Left lobe of liver (tissue), 2 donors: ENCODE data around the gene PPM1M. TPM values are rescaled to one million over a fixed set of nuclear protein-coding genes. Genes with fewer than 3 reads are reported as not detected.

Experiments used
- ATAC-seq: fragments of 200-7000 bp; cut with Tn5 transposase; one replicate; pipeline ENCODE4 v1.9.1; 2020; ENCODE audit warnings: mild to moderate bottlenecking, moderate library complexity
- DNase-seq: peaks from one replicate; pipeline ENCODE4 v3.0.0-alpha.2; 2020; ENCODE audit warnings: low spot score
- total RNA-seq: library from RNA; stranded (reverse); gene quantifications from one replicate; pipeline ENCODE4 v1.2.1, GENCODE V29; 2021
- donor health status: DM: no; HTN: no; CAD: no; lungs with moderate emphysema.
- donor health status: DM: no; HTN: yes; CAD: no.

Gene PPM1M
- 4.2 TPM for total RNA-seq

DNA sequence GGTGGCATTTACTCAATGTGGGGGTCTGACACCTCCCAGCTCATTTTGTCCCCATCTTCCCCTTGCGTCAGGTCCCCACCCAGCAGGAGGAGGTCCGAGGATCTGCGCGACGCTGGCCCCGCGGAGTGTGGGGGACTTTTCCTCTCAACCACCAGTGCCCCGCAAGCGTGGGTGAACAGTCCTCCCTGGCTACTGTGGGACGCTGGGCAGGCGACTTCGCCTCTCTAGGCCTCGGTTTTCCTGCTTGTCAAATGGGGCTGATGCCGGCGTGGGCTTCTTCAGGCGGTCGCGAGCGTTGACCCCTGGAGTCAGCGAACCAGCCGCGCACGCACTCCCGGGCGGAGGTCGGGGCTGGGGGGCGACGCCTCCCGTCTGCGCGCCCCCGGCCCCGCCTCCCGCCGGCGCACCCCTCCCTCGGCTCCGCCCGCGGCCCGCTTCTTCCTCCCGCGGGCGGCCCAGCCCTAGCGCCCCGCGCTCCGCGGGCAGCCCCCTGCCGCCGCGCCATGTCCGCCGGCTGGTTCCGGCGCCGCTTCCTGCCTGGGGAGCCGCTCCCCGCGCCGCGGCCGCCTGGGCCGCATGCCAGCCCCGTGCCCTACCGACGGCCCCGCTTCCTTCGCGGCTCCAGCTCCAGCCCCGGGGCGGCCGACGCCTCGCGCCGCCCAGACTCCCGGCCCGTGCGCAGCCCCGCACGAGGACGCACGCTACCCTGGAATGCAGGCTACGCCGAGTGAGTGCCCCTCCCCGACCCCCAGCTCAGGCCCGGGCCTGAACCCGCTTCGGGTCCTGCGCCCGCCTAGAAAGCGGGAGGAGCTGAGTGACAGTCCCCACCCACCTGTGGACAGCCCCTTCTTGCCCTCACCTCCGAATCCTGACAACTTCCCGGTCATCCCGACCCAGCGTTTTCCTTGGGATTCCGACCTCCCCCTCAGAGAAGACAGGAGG, at the start of gene PPM1M:
TSS of gene PPM1M (plus strand) at position 438 of the 942 bp plus-strand sequence. CDS start at position 504, 66 bp downstream.
- ATAC-seq: peak; percentile 44

DNA sequence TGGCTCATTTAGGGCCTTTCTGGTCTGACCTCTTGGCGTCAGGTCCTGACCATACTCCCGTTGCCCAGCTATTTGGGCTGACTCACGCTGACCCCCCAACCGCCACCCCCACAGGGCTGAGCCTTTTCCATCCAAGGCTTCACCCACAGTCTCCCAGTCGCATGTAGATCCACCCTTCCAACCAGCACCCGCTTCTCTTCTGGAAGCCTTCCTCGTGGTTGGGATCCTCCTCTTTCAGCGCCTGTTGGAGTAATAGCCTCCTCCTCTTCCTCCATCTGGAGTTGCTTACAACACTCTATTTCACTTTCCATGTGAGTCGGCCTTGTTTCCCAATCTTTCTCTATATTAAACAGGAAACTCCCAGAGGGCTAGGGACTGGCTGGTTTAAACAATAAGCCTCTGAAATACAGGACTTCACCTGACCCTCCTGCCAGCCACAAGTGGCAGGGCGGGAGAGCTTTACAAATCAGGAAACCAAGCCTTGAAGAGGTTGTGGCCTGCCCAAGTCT, 49.7 kb upstream of the PPM1M start:
- ATAC-seq: no peak

More for the DNA sequence above, at the start of gene PPM1M:
- DNase-seq: peak; percentile 60

GRCh38 chr3:52196977-52197376, 48.6 kb upstream of the PPM1M start:
- no peak for DNase-seq
- ATAC-seq: no peak

More for the DNA sequence above, 49.7 kb upstream of the PPM1M start:
- DNase-seq: no peak

- ATAC-seq: no peak
- DNase-seq: no peak
Observed at GRCh38 chr3:52197499-52197841, 48.1 kb upstream of the PPM1M start.

GRCh38 chr3:52197842-52198625, 47.5 kb upstream of the PPM1M start, which contains the start of gene ALAS1:
TSS of gene ALAS1 (plus strand) at chr3:52198160. CDS start at chr3:52199242, 1,082 bp downstream.
- peak; percentile 94 for DNase-seq

DNA sequence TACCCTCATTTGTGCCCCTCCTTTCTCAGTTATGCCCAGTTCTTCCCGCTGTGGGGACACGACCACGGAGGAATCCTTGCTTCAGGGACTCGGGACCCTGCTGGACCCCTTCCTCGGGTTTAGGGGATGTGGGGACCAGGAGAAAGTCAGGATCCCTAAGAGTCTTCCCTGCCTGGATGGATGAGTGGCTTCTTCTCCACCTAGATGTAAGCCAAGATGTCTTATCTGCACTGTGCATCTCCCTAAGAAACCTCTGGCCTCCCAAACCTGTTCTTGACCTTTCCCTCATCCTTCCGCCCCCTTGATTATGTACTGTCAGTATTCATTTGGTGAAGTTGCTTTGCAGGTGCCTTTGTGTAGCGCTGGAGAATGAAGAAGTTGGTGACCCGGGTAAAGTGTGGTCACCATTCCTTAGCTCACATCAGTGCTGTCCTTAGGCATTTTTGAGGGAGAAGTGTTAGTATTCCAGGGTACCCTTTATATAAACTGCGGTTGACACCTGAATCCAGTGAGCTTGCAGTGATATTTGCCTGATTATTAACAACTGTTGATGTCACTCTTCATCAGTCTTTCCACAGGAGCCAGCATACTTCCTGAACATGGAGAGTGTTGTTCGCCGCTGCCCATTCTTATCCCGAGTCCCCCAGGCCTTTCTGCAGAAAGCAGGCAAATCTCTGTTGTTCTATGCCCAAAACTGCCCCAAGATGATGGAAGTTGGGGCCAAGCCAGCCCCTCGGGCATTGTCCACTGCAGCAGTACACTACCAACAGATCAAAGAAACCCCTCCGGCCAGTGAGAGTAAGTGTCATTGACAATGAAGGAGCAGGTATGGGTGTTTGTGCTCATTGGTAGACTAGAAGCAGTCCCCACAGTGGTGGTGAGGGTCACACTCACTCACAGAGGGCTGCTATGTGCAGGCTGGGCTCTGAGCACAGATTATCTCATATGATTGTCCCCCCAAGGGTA, 46.6 kb upstream of the PPM1M start:
- ATAC-seq: peak; percentile 8
- no peak for DNase-seq

More at GRCh38 chr3:52197842-52198625, 47.5 kb upstream of the PPM1M start, which contains the start of gene ALAS1:
- ATAC-seq: peak; percentile 72

DNA sequence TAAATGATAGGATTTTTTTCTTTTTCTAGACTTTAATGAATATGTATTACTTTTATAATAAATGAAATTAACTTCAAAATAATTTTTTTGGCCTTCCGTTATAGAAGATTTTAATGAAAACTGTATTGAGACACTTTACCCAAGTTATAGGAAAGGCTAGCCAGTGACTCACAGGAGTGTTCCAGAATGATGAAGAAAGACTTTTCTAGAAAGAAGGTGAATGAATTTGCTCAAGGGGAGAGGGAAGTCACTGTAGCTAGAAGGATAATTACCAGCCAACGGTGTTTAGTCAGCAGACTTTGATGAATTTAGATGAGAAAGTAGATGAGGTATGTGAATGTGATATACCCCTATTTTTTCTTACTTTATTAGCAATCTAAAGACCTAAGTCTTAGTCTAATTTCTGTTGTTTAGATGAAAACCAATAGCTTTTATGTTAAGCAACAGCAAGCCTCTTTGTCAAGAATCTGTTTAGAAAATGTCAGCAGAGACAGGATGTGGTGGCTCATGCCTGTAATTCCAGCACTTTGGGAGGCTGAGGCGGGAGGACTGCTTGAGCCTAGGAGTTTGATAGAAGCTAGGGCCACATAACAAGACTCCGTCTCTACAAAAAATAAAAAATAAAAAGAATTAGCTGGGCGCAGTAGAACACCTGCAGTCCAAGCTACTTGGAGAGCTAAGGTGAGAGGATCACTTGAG, 44.4 kb upstream of the PPM1M start:
- DNase-seq: no peak
- no peak for ATAC-seq

DNA sequence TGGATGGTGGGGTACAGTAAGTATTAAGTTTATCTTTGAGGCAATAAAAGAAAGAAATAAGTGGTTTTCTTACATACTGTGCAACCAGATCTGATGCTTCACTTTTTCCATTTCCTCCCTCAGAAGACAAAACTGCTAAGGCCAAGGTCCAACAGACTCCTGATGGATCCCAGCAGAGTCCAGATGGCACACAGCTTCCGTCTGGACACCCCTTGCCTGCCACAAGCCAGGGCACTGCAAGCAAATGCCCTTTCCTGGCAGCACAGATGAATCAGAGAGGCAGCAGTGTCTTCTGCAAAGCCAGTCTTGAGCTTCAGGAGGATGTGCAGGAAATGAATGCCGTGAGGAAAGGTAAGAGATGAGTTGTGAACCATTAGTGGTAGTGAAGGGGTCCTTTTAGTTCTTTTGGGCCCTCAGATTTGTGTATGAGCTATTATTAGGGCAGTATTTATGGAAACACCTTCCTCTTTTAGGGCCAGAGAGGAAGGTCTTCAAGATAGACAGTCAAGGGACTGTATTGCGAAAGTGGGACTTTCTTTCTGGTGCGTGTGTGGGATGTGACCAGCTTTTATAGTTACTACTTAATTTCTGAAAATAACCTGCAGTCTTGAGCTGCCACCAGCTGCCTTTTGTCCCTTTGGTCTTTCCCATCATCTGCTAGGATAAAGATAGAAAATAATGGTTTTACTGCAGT, 43.0 kb upstream of the PPM1M start:
- DNase-seq: no peak

GRCh38 chr3:52203701-52204100, 41.9 kb upstream of the PPM1M start:
- ATAC-seq: no peak

More for the DNA sequence above, 43.0 kb upstream of the PPM1M start:
- peak; percentile 5 for ATAC-seq

DNA sequence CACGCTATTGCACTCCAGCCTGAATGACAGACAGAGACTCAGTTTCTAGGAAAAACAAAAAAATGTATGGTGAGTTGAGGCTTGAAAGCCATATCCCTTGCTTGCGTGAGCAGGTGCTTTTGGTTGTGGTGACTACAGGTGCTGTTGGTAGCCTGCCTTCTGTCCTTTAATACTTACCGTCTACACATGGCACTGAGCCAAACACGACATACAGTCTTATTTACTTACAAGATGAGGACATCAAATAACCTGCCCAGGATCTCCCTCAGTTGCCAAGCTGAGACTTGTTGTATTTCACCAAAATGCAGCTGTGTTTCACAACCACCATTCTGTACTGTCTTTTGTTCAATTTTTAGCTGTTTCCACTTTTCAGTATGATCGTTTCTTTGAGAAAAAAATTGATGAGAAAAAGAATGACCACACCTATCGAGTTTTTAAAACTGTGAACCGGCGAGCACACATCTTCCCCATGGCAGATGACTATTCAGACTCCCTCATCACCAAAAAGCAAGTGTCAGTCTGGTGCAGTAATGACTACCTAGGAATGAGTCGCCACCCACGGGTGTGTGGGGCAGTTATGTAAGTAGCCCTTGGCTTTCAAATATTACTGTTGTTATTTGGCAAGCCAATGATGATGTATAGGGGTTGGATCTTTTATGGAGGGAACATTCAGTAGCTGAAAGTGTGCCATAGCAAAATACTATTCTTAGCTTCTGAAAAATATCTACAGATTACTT, 41.1 kb upstream of the PPM1M start:
- DNase-seq (peak; percentile 81), ATAC-seq (peak; percentile 46)

More at GRCh38 chr3:52203701-52204100, 41.9 kb upstream of the PPM1M start:
- no peak for DNase-seq

DNA sequence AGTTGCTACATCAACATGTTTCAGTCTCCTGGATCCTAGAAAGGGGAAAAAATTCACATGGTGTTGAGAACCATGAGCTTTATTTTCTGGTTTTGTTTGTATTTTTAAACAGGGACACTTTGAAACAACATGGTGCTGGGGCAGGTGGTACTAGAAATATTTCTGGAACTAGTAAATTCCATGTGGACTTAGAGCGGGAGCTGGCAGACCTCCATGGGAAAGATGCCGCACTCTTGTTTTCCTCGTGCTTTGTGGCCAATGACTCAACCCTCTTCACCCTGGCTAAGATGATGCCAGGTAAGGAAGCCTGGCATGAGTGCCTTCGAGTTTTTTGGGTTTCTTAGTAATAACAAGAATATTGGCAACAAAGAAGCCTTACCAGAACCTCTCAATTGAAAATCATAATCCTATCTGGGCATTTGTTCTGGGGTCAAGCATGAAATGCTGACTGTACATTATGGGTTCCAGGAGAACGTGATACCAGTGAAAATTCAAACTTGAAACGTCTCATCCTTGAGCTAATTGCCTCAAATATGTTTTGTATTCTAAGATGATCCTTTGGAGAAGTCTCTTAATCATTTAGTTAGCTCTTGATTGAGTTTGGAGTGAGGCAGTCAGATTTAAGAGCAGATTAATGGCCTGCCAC, 39.7 kb upstream of the PPM1M start:
- ATAC-seq (peak; percentile 4), DNase-seq (peak; percentile 74)

DNA sequence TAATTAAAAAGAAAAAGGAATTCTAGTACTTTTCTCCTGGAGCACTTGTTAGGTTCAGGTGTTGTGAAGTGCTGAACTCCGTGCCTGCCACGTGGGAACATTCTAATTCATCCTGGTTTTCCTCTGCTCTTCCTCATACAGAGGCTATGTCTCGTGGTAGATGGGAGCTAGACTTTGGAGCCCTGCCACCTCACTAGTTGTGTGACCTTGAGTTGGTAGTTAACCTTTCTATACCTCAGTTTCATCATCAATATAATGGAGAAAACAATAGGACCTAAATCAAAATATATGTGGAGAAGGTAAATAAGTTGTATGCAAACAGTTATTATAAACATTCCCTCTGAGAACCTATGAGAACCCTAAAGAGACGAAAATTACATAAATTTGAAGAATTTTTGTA, 37.0 kb upstream of the PPM1M start:
- ATAC-seq (no peak), DNase-seq (no peak)

DNA sequence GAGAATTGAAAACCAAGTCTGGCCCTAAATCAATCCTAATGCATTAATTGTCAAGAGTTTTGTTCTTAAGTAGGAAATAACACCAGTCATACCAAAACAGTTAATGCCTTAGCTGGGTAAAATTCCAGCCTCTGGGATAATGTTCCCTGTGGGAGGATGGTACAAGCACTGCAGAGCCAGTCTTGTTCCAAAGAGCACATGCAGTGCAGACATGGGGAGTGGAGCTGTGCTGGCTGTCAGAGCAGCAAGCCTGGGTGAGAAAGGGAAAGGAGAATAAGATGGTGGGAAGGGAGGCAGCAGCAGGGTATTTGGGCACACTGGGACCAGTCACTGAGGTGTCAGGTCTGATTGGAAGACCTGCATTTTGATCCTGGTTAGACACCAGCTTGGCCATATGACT, 35.5 kb upstream of the PPM1M start:
- DNase-seq (no peak), ATAC-seq (peak; percentile 25)

- DNase-seq: no peak
- peak; percentile 43 for ATAC-seq
Observed at GRCh38 chr3:52210550-52211046, 35.0 kb upstream of the PPM1M start.

DNA sequence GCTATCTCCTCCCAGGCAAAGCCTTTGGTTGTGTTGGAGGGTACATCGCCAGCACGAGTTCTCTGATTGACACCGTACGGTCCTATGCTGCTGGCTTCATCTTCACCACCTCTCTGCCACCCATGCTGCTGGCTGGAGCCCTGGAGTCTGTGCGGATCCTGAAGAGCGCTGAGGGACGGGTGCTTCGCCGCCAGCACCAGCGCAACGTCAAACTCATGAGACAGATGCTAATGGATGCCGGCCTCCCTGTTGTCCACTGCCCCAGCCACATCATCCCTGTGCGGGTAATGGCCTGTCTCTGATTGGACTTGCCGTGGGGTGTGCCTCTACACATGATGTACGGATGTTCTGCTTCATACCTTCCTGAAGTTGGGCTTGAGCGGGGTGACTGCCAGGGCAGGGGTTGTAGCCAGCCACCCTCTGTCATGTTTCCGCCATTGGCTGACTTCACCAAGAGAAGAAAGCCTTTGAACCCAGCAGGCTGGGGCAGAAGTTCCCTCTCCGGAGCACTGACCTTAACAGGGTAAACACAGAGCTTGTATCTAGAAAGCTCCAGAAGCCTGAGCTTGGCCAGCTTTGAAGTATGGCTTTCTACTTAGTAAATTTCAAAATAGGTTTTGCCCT, 34.2 kb upstream of the PPM1M start:
- peak; percentile 96 for DNase-seq
- ATAC-seq: peak; percentile 69

DNA sequence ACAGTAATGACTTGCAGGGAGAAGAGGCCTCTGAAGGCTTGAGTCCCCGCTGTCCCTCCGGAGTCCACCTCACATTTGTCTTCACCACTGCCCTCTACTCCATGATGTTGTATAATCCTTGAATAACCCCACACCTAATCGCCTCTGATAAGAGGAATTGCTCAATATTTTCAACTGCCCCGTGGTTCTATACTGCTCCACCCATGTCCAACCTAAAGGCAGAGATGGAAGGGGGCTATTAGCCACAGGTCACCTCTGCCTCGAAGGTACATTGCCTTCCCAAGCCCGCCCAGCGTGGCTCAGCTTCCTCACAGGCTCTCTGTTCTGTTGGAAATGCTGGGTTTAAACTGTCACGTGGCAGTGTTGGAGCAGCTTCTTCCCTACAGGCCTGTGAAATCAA, 32.6 kb upstream of the PPM1M start:
- DNase-seq: no peak
- ATAC-seq: no peak

GRCh38 chr3:52213901-52214300, 31.7 kb upstream of the PPM1M start:
- no peak for DNase-seq
- no peak for ATAC-seq
